IPS-NIHi7 (cell line): ENCODE results near the gene MAP3K3.

Source experiments
- DNase-seq: peaks from one replicate; pipeline ENCODE4 v3.0.0; 2012; ENCODE audit warnings: mixed read lengths; ENCODE audit errors: extremely low spot score

The MAP3K3 gene

GRCh38 chr17:63622574-63623390, 565 bp downstream of the MAP3K3 start:
- peak; percentile 69 for DNase-seq

- DNase-seq = no peak
Measured at GRCh38 chr17:63623786-63624530, 1.7 kb downstream of the MAP3K3 start.

- no peak for DNase-seq
Measured at GRCh38 chr17:63624531-63624880, 2.3 kb downstream of the MAP3K3 start.

- DNase-seq = no peak
Measured at GRCh38 chr17:63626551-63627180, 4.4 kb downstream of the MAP3K3 start.

- no peak for DNase-seq
Measured at GRCh38 chr17:63629627-63630026, 7.4 kb downstream of the MAP3K3 start.

- no peak for DNase-seq
Measured at GRCh38 chr17:63631062-63631461, 8.8 kb downstream of the MAP3K3 start.

GRCh38 chr17:63631626-63632025, 9.4 kb downstream of the MAP3K3 start:
- peak; percentile 38 for DNase-seq

GRCh38 chr17:63633742-63634141, 11.5 kb downstream of the MAP3K3 start:
- no peak for DNase-seq

- peak; percentile 28 for DNase-seq
Measured at GRCh38 chr17:63634163-63634562, 11.9 kb downstream of the MAP3K3 start.

- DNase-seq = no peak
Measured at GRCh38 chr17:63634816-63635215, 12.6 kb downstream of the MAP3K3 start.

- no peak for DNase-seq
Measured at GRCh38 chr17:63635290-63635689, 13.1 kb downstream of the MAP3K3 start.

GRCh38 chr17:63635787-63636186, 13.6 kb downstream of the MAP3K3 start:
- no peak for DNase-seq

- no peak for DNase-seq
Measured at GRCh38 chr17:63639125-63639524, 16.9 kb downstream of the MAP3K3 start.

- DNase-seq = no peak
Measured at GRCh38 chr17:63640038-63640437, 17.8 kb downstream of the MAP3K3 start.

- no peak for DNase-seq
Measured at GRCh38 chr17:63641692-63642448, 19.7 kb downstream of the MAP3K3 start.

GRCh38 chr17:63644846-63645245, 22.6 kb downstream of the MAP3K3 start:
- no peak for DNase-seq

- DNase-seq = no peak
Measured at GRCh38 chr17:63645775-63646487, 23.7 kb downstream of the MAP3K3 start.

- DNase-seq = no peak
Measured at GRCh38 chr17:63646488-63646806, 24.2 kb downstream of the MAP3K3 start.

GRCh38 chr17:63647065-63647725, 25.0 kb downstream of the MAP3K3 start:
- DNase-seq = no peak

- DNase-seq = peak; percentile 66
Measured at GRCh38 chr17:63647936-63648335, 25.7 kb downstream of the MAP3K3 start.

- DNase-seq = no peak
Measured at GRCh38 chr17:63649813-63650212, 27.6 kb downstream of the MAP3K3 start.
